Immature natural killer cell (primary cell): Measurements from ENCODE around the gene ERF. TPM values are rescaled to one million over a fixed set of nuclear protein-coding genes. Genes with fewer than 3 reads are reported as not detected.

ENCODE experiments used
- DNase-seq, 3 donors: peaks; one replicate each; pipeline ENCODE4 v3.0.0; 2022; ENCODE audit warnings: mixed read lengths in 1 of 3
- H3K27ac Mint-ChIP-seq, 6 donors: one replicate each; pipeline ENCODE4 v1.8.0; 2020; ENCODE audit warnings: mixed read lengths in 6 of 6, mild to moderate bottlenecking in 5 of 6, inconsistent platforms in 4 of 6, moderate library complexity in 3 of 6
- H3K27me3 Mint-ChIP-seq, 3 donors: one replicate each; pipeline ENCODE4 v1.8.0; 2020 to 2021; ENCODE audit warnings: low read depth in 3 of 3, mild to moderate bottlenecking in 3 of 3, mixed read lengths in 3 of 3, moderate library complexity in 3 of 3, inconsistent platforms in 1 of 3
- H3K36me3 Mint-ChIP-seq, 3 donors: one replicate each; pipeline ENCODE4 v1.8.0; 2020; ENCODE audit warnings: mixed read lengths in 3 of 3, inconsistent platforms in 2 of 3, mild to moderate bottlenecking in 2 of 3
- H3K4me1 Mint-ChIP-seq, 2 donors: one replicate each; pipeline ENCODE4 v1.8.0; 2020; ENCODE audit warnings: inconsistent platforms in 2 of 2, mild to moderate bottlenecking in 2 of 2, mixed read lengths in 2 of 2, moderate library complexity in 1 of 2
- H3K4me3 Mint-ChIP-seq, 5 donors: one replicate each; pipeline ENCODE4 v1.8.0; 2020; ENCODE audit warnings: mild to moderate bottlenecking in 5 of 5, mixed read lengths in 5 of 5, inconsistent platforms in 3 of 5, moderate library complexity in 3 of 5
- H3K9me3 Mint-ChIP-seq, 6 donors: one replicate each; pipeline ENCODE4 v1.8.0; 2020; ENCODE audit warnings: mild to moderate bottlenecking in 6 of 6, mixed read lengths in 6 of 6, inconsistent platforms in 4 of 6, moderate library complexity in 3 of 6
- polyA plus RNA-seq, 3 donors: library from polyadenylated mRNA; unstranded; fragments of 300-500 nt; fragmentation: Illumina TruSeq; gene quantifications; one replicate each; pipeline ENCODE4 v1.2.3, GENCODE V29; 2021

The ERF gene
- polyA plus RNA-seq, 3 donors from 2014 or later: 0.24 to 3.4 (median 2.3) TPM

DNA sequence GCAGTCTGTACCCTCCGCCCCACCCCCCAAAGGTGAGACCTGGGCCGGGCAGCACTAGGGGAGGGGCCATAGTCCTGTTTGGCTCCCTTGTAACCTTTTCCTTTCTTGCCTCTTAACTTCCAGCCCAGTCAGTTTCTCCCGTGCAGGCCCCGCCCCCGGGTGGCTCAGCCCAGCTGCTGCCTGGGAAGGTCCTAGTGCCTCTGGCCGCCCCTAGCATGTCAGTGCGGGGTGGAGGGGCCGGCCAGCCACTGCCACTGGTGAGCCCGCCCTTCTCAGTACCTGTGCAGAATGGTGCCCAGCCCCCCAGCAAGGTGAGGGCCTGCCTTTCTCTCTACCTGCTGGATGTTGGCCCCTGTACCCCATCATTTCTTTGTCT is 36.5 kb upstream of the ERF start:
- H3K27me3 Mint-ChIP-seq: peaks cover 0 to 2% (median 2%) of the 10 kb centered on the region in 3 donors
- H3K27ac Mint-ChIP-seq: no peak overlapping the region
- peaks cover 0 to 9% (median 4%) of the 10 kb centered on the region in 3 donors for H3K36me3 Mint-ChIP-seq
- peaks cover under 1 to 2% of the 10 kb centered on the region in 2 donors for H3K4me1 Mint-ChIP-seq
- no peak overlapping the region for H3K4me3 Mint-ChIP-seq
- no peaks in the 10 kb centered on the region for H3K9me3 Mint-ChIP-seq
- no peak for DNase-seq

DNA sequence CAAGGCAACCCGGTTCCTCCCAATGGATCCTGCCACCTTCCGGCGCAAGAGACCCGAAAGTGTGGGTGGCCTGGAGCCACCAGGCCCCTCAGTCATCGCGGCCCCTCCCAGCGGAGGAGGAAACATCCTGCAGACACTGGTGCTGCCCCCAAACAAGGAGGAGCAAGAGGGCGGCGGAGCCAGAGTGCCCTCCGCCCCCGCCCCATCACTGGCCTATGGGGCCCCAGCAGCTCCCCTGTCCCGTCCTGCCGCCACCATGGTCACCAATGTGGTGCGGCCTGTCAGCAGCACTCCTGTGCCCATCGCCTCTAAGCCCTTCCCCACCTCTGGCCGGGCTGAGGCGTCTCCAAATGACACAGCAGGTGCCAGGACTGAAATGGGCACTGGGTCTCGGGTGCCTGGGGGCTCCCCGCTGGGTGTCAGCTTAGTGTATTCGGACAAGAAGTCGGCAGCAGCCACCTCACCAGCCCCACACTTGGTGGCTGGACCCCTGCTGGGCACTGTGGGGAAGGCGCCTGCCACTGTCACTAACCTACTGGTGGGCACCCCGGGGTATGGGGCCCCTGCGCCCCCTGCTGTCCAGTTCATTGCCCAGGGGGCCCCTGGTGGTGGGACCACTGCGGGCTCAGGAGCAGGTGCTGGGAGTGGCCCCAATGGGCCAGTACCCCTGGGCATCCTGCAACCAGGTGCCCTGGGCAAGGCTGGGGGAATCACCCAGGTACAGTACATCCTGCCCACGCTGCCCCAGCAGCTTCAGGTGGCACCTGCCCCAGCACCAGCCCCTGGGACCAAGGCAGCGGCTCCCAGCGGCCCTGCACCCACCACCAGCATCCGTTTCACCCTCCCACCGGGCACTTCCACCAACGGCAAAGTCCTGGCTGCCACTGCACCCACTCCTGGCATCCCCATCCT is 35.9 kb upstream of the ERF start:
- Mint-ChIP-seq H3K36me3 (peaks cover 0 to 9% (median 4%) of the 10 kb centered on the region in 3 donors), H3K27me3 (peaks cover 0 to 2% (median 2%) of the 10 kb centered on the region in 3 donors), H3K4me1 (peaks cover 7 to 8% of the 10 kb centered on the region in 2 donors), H3K4me3 (no peak overlapping the region), H3K27ac (no peak overlapping the region), H3K9me3 (no peaks in the 10 kb centered on the region)
- peak; percentile 57 to 65 (median 58) for DNase-seq

DNA sequence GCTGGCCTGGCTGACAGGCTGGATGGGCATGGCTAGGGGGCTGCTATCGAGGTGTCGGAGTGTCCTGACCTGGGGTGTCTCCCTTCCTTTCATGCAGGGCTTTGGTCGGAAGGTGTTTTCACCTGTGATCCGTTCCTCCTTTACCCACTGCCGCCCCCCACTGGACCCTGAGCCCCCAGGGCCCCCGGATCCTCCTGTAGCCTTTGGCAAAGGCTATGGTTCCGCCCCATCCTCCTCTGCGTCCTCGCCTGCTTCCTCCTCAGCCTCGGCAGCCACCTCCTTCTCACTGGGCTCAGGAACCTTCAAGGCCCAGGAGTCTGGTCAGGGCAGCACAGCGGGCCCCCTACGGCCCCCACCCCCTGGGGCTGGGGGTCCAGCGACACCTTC is 35.2 kb upstream of the ERF start:
- Mint-ChIP-seq H3K9me3 (no peaks in the 10 kb centered on the region), H3K27ac (peak overlapping the region in 1 of 6 donors; percentile 34), H3K36me3 (peaks cover 0 to 9% (median 4%) of the 10 kb centered on the region in 3 donors), H3K27me3 (peaks cover 0 to 3% (median 2%) of the 10 kb centered on the region in 3 donors), H3K4me1 (peaks cover 14% of the 10 kb centered on the region in 2 donors), H3K4me3 (no peak overlapping the region)
- no peak for DNase-seq

DNA sequence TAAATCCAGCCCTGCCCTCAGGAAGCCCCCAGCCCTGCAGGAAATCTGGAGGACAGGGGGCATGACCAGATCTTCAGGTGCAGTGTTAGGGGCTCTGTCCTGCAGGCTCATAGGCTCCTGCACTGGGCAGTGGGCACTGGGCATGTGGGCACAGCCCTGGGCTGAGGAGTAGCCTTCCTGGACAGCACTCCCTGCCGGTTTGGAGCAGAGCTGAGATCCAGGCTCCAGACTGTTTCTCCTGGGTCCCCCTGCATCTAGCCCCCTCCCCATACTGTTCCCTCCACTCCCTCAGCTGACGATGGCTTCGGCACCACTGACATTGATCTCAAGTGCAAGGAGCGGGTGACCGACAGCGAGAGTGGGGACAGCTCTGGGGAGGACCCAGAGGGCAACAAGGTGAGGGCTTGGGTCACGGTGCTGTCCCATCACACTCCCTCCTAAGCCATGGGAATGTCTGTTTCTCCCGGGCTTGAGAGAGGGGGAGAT is 34.7 kb upstream of the ERF start:
- Mint-ChIP-seq H3K27me3 (peaks cover 5 to 8% (median 7%) of the 10 kb centered on the region in 3 donors), H3K27ac (peak overlapping the region in 1 of 6 donors; percentile 34), H3K4me1 (peaks cover 19% of the 10 kb centered on the region in 2 donors), H3K9me3 (no peaks in the 10 kb centered on the region), H3K36me3 (peaks cover 0 to 9% (median 4%) of the 10 kb centered on the region in 3 donors), H3K4me3 (no peak overlapping the region)
- DNase-seq: no peak

DNA sequence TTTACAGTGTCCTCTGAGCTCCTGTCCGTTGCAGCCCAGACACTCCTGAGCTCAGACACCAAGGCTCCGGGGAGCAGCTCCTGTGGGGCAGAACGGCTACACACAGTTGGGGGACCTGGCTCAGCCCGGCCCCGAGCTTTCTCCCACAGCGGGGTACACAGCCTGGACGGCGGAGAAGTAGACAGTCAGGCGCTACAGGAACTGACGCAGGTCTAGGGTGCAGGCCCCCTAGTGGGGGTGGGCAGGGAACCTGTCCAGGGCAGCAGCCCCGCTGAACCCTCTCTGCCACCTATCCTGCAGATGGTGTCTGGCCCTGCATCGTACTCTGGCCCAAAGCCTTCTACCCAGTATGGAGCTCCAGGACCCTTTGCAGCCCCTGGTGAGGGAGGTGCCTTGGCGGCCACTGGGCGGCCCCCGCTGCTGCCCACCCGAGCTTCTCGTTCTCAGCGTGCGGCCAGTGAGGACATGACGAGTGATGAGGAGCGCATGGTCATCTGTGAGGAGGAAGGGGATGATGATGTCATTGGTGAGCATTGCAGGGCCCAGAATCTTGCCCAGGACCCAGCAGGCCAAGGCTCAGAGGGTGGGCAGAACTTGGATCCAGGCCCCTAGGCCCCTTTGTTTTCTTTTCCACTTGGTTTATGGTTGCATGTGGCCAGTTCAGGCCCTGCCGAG is 34.1 kb upstream of the ERF start:
- no peak overlapping the region for H3K4me3 Mint-ChIP-seq

DNA sequence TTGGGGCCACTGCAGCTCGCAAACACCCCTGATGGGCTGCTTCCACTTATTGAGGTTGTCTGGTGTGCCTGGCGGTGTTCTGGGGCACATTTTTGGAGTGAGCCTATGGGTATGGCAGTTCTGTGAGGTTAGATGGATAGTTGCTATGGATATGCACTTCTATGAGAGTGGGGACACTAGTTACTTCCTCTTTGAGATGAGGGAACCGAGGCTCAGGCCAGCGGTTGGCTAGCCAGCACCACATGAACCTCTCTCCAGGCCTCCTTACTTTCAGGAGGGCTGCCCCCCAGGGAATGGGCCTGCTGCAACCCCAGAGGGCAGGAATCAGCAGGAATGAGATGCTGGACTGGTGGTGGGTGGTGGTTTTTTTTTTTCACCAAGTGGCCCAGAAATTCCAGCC is 33.5 kb upstream of the ERF start:
- peaks cover 5 to 8% (median 5%) of the 10 kb centered on the region in 3 donors for H3K27me3 Mint-ChIP-seq
- H3K27ac Mint-ChIP-seq: no peak overlapping the region
- peaks cover 0 to 7% (median 4%) of the 10 kb centered on the region in 3 donors for H3K36me3 Mint-ChIP-seq
- H3K9me3 Mint-ChIP-seq: no peaks in the 10 kb centered on the region
- DNase-seq: no peak
- H3K4me1 Mint-ChIP-seq: peaks cover 19 to 20% of the 10 kb centered on the region in 2 donors
- H3K4me3 Mint-ChIP-seq: no peak overlapping the region

More for the DNA sequence above, 34.1 kb upstream of the ERF start:
- Mint-ChIP-seq H3K36me3 (peaks cover 0 to 9% (median 4%) of the 10 kb centered on the region in 3 donors), H3K27ac (no peak overlapping the region), H3K4me1 (peaks cover 19 to 20% of the 10 kb centered on the region in 2 donors), H3K9me3 (no peaks in the 10 kb centered on the region), H3K27me3 (peaks cover 5 to 8% (median 7%) of the 10 kb centered on the region in 3 donors)
- no peak for DNase-seq

DNA sequence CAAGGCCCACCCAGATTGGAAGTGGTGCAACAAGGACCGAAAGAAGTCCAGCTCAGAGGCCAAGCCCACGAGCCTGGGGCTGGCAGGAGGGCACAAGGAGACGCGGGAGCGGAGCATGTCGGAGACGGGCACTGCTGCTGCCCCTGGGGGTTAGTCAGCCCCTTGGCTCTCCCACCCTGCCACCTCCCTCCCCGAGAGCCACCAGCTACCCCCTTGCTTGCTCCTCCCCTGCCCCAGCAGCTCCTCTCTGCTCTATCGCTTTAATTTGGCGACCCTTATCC is 32.8 kb upstream of the ERF start:
- H3K27me3 Mint-ChIP-seq: peaks cover 5 to 8% (median 5%) of the 10 kb centered on the region in 3 donors
- peaks cover 0 to 5% (median 4%) of the 10 kb centered on the region in 3 donors for H3K36me3 Mint-ChIP-seq
- H3K4me3 Mint-ChIP-seq: no peak overlapping the region
- no peaks in the 10 kb centered on the region for H3K9me3 Mint-ChIP-seq
- DNase-seq: no peak
- H3K27ac Mint-ChIP-seq: no peak overlapping the region
- H3K4me1 Mint-ChIP-seq: peaks cover 19 to 20% of the 10 kb centered on the region in 2 donors

DNA sequence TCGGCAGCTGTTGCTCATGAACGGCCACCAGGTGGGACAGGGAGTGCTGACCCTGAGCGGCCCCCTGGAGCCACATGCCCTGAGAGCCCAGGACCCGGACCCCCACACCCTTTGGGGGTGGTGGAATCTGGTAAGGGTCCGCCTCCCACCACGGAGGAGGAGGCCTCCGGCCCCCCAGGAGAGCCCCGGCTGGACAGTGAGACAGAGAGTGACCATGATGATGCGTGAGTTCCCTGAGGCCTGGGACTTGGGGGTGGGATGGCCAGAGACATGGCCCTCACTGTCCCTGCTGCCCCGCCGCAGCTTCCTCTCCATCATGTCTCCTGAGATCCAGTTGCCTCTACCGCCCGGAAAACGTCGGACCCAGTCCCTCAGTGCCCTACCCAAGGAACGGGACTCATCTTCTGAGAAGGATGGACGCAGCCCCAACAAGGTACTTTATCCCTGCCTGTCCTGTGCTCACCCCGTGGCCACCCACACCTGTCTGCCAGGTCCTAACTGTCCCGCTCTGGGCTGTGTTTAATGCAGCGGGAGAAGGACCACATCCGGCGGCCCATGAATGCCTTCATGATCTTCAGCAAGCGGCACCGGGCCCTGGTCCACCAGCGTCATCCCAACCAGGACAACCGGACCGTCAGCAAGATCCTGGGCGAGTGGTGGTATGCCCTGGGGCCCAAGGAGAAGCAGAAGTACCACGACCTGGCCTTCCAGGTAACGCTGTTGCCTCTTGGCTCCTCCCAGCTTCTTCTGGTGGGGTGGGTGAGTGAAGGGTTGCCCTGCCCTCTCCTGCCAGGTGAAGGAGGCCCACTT is 32.3 kb upstream of the ERF start:
- H3K27ac Mint-ChIP-seq: peak overlapping the region in 1 of 6 donors; percentile 76
- peaks cover 0 to 5% (median 4%) of the 10 kb centered on the region in 3 donors for H3K36me3 Mint-ChIP-seq
- H3K27me3 Mint-ChIP-seq: peaks cover 5 to 11% (median 8%) of the 10 kb centered on the region in 3 donors
- DNase-seq: no peak
- peaks cover 19 to 20% of the 10 kb centered on the region in 2 donors for H3K4me1 Mint-ChIP-seq
- no peaks in the 10 kb centered on the region for H3K9me3 Mint-ChIP-seq
- H3K4me3 Mint-ChIP-seq: peak overlapping the region in 1 of 5 donors; percentile 9

DNA sequence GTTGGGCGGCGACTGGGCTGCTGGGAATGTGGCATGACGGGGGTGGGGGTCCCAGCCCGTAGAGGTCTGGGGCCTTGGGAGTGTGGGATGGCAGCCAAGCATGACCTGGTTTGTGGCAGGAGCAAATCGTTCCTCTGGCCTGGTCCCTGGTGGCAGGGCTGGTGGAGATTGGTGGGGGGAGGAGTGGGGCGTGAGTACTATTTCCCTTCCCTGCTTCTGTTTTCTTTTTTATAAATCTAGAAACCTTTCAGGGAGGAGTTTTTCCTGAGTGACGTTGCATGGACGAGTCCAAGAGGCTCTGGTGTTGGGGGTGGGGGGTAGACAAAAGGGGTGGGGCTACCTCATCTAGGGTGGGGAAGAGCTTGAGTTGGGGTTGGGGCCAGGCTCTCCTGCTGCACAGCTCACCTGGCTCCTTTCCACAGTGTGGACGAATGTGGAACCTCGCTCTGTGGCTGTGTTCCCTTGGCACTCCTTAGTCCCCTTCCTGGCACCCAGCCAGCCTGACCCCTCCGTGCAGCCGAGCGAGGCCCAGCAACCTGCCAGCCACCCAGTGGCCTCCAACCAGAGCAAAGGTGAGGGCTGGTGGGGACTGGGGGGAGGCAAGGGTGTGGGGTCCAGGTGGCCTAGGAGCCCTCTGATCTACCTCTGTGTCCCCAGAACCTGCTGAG is 31.6 kb upstream of the ERF start:
- peak overlapping the region in 2 of 5 donors; percentile 6 to 87 for H3K4me3 Mint-ChIP-seq
- DNase-seq: no peak
- H3K27me3 Mint-ChIP-seq: peaks cover 5 to 9% (median 9%) of the 10 kb centered on the region in 3 donors
- H3K36me3 Mint-ChIP-seq: peaks cover 0 to under 1% (median 0%) of the 10 kb centered on the region in 3 donors
- H3K27ac Mint-ChIP-seq: peak overlapping the region in 5 of 6 donors; percentile 27 to 88 (median 69)
- H3K9me3 Mint-ChIP-seq: no peaks in the 10 kb centered on the region
- H3K4me1 Mint-ChIP-seq: peaks cover 19 to 20% of the 10 kb centered on the region in 2 donors

DNA sequence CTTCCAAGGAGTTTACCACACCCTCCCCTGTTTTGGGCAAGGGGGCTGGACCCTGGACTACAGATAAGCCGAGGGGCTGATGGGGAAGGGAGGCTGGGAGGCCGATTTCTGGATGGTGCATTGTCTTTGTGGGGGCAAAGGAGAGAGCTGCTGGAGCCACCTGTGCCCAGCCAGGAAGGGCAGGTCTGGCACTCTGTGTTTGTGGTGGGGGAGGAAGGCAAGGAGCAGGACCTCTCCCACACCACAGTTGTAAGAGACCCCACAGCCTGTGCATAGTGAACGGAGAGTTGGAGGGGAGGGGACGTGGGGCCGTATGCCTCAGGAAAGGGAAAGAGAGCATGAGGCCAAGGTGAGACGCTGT is 31.0 kb upstream of the ERF start:
- no peaks in the 10 kb centered on the region for H3K9me3 Mint-ChIP-seq
- H3K27ac Mint-ChIP-seq: peak overlapping the region in 5 of 6 donors; percentile 27 to 88 (median 60)
- H3K27me3 Mint-ChIP-seq: peaks cover 5 to 9% (median 9%) of the 10 kb centered on the region in 3 donors
- peaks cover 20 to 23% of the 10 kb centered on the region in 2 donors for H3K4me1 Mint-ChIP-seq
- H3K36me3 Mint-ChIP-seq: no peaks in the 10 kb centered on the region
- DNase-seq: no peak
- peak overlapping the region in 4 of 5 donors; percentile 33 to 87 (median 70) for H3K4me3 Mint-ChIP-seq

DNA sequence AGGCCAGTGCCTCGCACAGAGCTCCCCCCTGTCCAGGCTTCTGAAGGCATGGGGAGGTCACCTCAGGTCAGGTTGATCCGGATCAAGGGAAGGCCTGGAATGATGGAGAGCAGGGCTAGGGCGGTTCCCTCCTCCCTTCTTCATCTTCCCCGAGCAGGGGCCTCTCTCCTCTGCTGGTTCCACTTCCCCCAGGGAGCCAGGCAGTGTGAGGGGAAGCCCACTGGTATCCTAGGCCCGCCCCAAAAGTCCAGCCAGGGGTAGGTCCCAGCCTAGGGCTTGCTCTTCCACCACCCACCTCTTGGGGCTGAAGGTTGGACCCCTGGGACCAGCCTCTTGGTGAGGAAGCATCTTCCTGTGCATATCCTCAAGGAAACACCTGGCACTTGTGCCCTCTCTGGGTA is 30.6 kb upstream of the ERF start:
- no peaks in the 10 kb centered on the region for H3K9me3 Mint-ChIP-seq
- H3K36me3 Mint-ChIP-seq: no peaks in the 10 kb centered on the region
- H3K4me3 Mint-ChIP-seq: peak overlapping the region in 4 of 5 donors; percentile 33 to 96 (median 87)
- H3K27me3 Mint-ChIP-seq: peaks cover 5 to 9% (median 9%) of the 10 kb centered on the region in 3 donors
- H3K4me1 Mint-ChIP-seq: peaks cover 20 to 23% of the 10 kb centered on the region in 2 donors
- peak overlapping the region; percentile 45 to 98 (median 84) for H3K27ac Mint-ChIP-seq
- no peak for DNase-seq

DNA sequence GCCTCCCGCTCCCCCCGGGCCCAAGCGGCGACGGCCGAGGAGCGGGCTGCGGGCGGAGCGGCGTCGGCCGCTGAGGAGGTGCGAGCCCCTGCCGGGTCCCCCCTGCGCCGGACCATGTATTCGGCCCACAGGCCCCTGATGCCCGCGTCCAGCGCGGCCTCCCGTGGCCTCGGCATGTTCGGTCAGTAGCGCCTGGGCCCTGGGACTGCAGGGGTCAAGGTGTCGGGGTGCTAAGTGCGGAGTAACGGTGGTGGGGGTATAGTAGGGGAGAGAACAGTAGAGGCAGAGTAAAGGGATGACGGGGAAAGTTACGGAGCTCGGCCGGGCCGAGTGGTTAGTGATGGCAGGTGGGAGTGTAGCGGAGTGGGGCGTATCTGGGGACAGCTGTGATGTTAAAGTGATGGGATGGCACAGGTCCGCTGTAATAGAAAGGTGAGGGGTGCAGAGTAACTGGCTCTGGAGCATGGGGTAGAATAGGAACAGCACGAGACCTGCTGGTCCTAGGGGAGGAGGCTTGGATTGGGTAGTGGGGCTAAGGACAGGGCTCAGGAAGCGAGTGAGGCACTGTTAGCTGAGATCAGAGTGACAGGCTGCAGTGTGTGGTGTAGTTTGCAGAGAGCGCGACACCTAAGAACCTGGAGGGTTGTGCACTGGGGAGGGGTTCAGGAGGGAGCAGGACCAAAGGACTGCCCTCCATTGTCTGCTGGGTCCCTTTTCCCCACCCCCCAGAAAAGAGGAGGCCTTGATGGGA is 29.8 kb upstream of the ERF start:
- no peak for DNase-seq
- H3K9me3 Mint-ChIP-seq: no peaks in the 10 kb centered on the region

More for the DNA sequence above, 29.8 kb upstream of the ERF start:
- Mint-ChIP-seq H3K36me3 (no peaks in the 10 kb centered on the region), H3K4me1 (peaks cover 21 to 23% of the 10 kb centered on the region in 2 donors), H3K4me3 (peak overlapping the region; percentile 79 to 96 (median 87)), H3K27me3 (peaks cover 7 to 12% (median 11%) of the 10 kb centered on the region in 3 donors), H3K27ac (peak overlapping the region; percentile 81 to 98 (median 92))
